ENCODE results near the gene MAGIX.
"Not testable (repeated sequence)": the region's sequence is repeated elsewhere in the genome, so short reads cannot be mapped to it uniquely, and the experiment has no call there.

MAGIX gene

GRCh38 chrX:49157194-49157593 is 5.4 kb upstream of the MAGIX start:
- in situ Hi-C loops (cut with MboI; ENCODE audit: low sequenced_read_pairs): no loop called here

- in situ Hi-C loops (cut with MboI; ENCODE audit: low sequenced_read_pairs): no loop called here
Measured at GRCh38 chrX:49160908-49161307, 1.6 kb upstream of the MAGIX start.

GRCh38 chrX:49161632-49162031 is 926 bp upstream of the MAGIX start:
- in situ Hi-C loops (cut with MboI; ENCODE audit: low sequenced_read_pairs): no loop called here

- in situ Hi-C loops (cut with MboI; ENCODE audit: low sequenced_read_pairs): no loop called here
Measured at GRCh38 chrX:49163555-49164419, 1.2 kb downstream of the MAGIX start.

GRCh38 chrX:49164589-49165360 is 2.2 kb downstream of the MAGIX start:
- in situ Hi-C loops (cut with MboI; ENCODE audit: low sequenced_read_pairs): no loop called here

- in situ Hi-C loops (cut with MboI; ENCODE audit: low sequenced_read_pairs): no loop called here
Measured at GRCh38 chrX:49165901-49166881, 3.6 kb downstream of the MAGIX start.

GRCh38 chrX:49166914-49167739 is 4.6 kb downstream of the MAGIX start:
- in situ Hi-C loops (cut with MboI; ENCODE audit: low sequenced_read_pairs): no loop called here

- in situ Hi-C loops (cut with MboI; ENCODE audit: low sequenced_read_pairs): no loop called here
Measured at GRCh38 chrX:49167740-49168108, 5.2 kb downstream of the MAGIX start.

GRCh38 chrX:49171752-49172279 is 9.3 kb downstream of the MAGIX start, which contains the start of gene PLP2:
TSS of gene PLP2 (plus strand) at chrX:49171898. CDS start at chrX:49172001, 103 bp downstream.
- in situ Hi-C loops (cut with MboI; ENCODE audit: low sequenced_read_pairs): no loop called here

- in situ Hi-C loops (cut with MboI; ENCODE audit: low sequenced_read_pairs): no loop called here
Measured at GRCh38 chrX:49172280-49172780, 9.8 kb downstream of the MAGIX start.

- in situ Hi-C loops (cut with MboI; ENCODE audit: low sequenced_read_pairs): not testable (repeated sequence)
Measured at GRCh38 chrX:49173544-49173943, 11.0 kb downstream of the MAGIX start.

GRCh38 chrX:49174723-49175122 is 12.2 kb downstream of the MAGIX start:
- in situ Hi-C loops (cut with MboI; ENCODE audit: low sequenced_read_pairs): no loop called here

GRCh38 chrX:49175435-49176274 is 13.1 kb downstream of the MAGIX start:
- in situ Hi-C loops (cut with MboI; ENCODE audit: low sequenced_read_pairs): no loop called here

- in situ Hi-C loops (cut with MboI; ENCODE audit: low sequenced_read_pairs): no loop called here
Measured at GRCh38 chrX:49176421-49177326, 14.1 kb downstream of the MAGIX start.

GRCh38 chrX:49177338-49177833 is 14.8 kb downstream of the MAGIX start:
- in situ Hi-C loops (cut with MboI; ENCODE audit: low sequenced_read_pairs): no loop called here

- in situ Hi-C loops (cut with MboI; ENCODE audit: low sequenced_read_pairs): no loop called here
Measured at GRCh38 chrX:49177873-49178480, 15.4 kb downstream of the MAGIX start.

- in situ Hi-C loops (cut with MboI; ENCODE audit: low sequenced_read_pairs): no loop called here
Measured at GRCh38 chrX:49178537-49178936, 16.0 kb downstream of the MAGIX start.
